ENCODE data around the gene LENG1.
A peak's percentile ranks its signal among the peaks of the same experiment; 100 is the strongest.

The LENG1 gene

DNA sequence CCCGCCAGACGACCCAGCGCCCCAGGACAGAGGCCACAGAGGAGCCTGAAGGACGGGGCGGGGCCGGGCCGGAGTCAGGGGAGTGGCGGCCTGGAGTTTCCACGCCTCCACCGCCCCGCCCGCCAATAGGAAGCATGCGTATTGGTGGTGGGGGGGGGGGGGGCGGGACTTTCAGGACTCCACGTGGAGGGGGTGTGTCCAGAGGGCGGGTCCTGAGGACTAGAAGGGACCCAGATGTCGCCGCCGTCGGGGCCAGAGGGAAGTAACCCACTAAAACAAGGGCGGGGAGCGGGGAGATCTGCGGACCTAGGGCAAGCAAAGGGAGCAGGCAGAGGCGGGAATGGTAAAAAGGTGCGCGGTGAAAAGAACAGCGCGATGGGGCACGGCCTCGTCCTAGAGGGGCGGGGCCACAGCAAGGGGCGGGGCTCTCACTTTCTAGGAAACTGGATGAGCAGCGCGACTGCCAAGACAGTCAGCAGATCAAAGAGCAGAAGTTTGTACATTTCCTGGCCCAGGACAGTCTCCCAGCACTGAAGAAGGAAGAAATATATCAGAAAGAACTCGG lies 2.8 kb upstream of the LENG1 start:
- peak; percentile 61 for DNase-seq

DNA sequence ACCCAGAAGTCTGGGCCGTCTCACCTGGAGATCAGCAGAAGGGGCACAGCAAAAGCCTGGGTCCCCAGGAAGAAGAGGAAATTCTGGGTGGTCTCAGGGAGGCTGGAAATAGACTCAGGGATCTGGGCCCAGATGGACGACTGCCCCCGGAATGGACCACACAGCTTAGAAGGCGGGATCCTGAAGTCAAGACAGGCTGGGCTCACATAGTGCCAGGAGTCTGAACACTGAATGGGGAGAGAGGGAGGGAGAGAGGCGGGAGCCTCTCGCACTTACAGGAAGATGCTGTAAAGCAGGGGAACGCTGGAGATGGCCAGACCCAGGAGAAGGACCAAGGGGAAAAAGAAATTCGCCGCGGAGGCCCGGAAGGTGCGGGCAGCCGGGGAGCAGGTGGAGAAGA lies 1.3 kb upstream of the LENG1 start:
- DNase-seq: no peak

DNA sequence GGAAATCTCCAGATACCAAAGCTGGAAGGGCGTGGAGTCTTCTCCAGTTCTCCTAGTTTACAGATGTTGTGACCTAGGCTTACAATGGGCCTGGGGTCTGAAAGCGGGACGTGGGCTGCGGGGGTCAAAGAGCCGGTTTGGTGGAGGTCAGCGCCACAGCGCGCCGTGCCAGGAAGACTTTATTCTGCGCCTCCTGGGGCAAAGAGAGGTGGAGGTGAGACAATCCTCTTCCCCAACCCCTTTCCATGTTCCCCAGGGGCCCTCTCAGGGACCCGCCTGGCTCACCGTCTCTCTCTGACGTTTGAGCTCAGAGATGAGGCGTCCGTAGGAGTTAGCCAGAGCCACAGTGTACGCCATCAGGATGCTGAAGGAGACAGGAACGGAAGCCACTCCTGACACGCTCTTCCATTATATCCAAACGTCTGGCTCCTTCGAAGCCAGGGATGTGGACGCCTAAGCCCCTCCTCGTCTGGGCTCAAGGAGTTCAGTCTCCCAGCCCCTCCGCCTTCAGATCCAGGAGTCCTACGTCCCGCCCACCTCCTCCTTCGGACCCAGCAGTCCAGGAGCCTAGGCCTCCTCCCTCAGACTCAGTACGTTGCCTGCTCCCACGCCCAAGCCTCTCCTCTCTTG lies 776 bp upstream of the LENG1 start:
- DNase-seq: no peak

DNA sequence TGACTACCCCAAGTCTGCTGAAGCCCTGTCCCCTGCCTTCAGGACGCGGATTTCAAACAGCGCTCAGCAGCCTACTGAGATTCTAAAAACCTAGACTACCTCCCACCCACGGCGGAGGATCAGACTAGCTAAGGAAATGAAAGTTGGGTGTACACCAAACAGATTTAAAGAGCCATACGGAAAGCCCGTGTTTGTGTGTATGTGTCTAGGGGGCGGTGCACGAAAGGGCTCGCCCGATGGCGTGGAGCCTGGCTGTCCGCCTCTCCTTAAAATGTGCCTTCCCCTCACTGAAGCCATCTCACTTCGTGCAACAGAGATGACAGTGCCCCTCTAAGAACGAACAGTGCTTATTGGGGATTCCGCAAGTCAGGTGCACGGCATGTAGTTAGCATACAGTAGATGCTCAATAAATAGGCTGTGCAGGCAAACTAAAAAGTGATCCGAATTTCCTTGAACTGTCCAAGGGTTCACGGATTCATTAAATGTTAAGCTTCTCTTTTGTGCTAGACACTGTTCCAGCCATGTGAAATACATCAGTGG lies 639 bp downstream of the LENG1 start:
- DNase-seq: no peak

DNA sequence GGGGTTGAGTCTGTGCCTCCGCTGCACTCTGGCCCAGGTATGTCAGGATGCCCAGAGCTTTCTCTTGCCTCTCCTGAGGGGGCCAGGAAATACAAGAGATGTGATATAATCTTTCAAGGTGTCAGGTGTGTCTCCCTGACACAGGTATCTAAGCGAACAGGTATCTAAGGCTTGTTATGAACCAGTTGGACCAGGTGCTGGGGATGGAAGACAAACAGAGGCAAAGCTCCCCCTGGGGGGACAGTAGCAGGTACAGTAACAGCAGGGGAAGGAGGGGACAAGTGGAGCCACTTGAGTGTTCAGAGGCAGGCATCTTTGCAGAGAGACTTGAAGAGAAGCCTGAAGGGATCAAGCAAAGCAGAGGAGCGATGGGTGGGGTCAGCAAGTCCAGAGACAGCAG lies 2.6 kb downstream of the LENG1 start:
- DNase-seq: no peak

DNA sequence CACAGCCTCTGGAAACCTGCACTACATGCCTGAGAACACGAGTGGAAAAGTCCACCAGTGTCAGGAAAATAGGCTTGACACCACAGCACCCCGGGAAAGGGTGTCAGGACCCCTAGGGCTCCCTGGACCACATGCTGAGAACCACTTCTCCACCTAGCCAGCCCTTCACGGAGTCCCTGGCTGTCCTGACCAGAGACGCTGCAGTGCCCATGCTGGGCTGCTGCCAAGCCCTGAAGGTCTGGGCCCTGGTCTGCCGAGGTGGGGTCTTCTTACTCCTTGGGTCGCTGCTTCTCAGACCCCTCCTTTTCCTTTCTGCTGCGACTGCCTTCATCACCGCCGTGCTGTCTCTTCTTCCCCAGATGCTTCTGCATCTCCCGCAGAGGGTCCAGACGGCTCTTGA lies 3.0 kb downstream of the LENG1 start:
- DNase-seq: no peak

DNA sequence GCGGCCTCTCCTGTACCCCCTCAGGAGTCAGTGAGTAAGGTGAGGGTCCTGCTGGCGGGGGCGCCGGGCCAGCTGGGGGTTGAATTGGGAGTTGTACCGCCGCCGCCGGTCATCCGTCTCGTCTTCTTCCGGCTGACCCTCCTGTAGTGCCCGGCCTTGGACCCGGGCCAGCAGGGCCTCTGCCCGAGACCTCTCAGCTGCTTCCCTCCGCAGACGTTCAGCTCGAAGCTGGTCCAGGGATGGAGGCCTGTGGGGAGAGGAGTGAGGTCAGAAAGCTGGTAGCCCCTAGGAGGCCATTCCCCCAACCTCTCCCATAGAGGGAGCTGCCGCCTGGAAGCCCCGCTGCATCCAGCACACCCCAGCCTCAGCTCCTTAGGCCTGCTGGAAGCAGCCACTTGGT lies 3.8 kb downstream of the LENG1 start:
- DNase-seq: no peak

DNA sequence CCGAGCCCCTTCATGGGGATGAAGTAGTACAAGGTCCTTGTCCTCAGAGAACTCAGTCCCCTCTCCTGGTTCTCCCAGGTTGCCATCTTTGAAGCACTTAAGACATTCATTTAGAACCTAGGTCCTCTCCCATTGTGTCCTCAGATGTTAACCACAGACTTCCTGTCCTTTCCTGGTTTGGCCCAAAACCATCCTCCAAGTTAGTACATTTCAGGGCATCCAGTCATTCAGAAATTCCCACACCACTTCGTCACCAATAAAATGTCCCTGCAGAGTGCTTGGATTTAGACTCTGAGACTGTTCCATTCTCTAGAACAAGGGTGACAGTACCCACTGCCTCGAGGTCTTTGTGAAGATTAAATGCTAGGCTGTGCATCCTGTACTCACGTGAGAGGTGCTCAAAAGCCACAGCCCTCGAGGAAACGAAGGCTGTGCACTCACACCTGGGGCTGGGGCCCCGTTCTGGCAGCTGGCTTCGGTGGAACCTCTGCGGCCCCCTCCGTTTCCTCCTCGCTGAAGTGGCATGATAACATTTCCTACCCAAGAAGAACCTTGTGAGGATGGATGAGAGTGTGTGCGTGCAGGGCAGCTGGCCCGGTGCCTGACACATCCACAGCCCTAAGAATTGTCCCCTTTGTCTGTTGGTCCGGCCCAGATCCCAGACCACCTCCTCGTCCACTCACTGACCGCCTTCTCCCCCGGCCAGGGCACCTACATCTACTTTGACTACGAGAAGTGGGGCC lies 4.7 kb downstream of the LENG1 start:
- no peak for DNase-seq

DNA sequence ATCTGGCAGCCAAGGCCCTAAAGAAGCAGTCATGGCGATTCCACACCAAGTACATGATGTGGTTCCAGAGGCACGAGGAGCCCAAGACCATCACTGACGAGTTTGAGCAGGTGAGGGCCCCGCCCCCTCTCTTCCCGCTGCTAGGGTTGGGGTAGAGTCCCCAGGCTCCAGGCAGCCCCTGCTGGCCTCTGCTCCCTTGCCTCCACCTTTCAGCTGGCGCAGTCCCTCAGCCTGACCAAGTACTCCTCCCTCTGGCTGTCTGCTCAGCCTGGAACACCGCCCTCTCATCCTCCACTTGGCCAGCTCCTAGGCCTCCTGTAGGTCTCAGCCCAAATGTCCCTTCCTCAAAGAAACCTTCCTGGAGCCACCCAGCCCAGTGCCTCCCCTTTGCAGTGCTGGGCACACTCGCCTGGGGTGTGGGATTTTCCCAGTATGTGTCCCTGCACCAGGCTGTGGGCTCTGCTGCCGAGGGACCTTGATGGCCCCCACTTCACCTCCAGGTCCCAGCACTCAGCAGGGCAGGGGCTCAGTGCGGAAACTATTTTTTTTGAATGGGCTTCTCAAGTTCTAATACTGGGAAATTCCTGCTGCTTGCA lies 5.7 kb downstream of the LENG1 start:
- no peak for DNase-seq

DNA sequence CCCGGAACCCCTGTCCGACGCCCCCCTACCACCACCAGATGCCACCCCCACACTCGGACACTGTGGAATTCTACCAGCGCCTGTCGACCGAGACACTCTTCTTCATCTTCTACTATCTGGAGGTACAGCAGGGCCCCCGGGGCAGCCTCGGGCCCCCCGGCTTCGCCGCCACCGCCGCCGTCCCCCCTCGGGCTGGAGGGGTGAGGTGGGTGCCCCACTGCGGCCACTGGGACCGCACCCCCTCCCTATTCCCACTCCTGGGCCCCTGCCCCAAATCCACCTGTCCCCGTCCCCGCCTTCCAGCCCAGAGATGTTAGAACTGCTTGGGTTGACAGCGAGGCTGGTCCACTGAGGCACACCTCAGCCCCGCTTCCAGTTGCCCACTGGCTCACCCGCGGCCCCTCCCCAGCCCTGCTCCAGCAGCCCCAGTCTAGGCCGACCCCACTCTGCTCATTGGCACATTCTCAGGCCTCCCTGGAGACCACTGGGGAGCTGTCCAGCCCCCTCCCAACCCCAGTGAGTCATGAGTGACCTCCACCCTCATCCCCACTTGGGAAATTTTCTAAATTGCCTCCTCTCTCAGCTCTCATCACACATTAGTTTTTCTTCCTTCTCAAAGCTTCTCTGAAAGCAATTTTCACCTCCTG lies 6.5 kb downstream of the LENG1 start:
- no peak for DNase-seq

DNA sequence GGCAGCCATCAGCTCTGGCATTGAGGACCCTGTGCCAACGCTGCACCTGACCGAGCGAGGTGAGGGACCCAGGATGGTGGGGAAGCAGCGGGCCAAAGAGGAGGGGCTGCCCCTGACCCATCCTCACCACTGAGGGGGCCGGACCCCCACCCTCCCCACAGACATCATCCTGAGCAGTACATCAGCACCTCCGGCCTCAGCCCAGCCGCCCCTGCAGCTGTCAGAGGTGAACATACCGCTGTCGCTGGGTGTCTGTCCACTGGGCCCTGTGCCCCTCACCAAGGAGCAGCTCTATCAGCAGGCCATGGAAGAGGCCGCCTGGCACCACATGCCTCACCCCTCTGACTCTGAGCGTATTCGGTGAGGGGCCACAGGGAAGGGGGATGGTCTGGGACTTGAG lies 7.3 kb downstream of the LENG1 start:
- no peak for DNase-seq

DNA sequence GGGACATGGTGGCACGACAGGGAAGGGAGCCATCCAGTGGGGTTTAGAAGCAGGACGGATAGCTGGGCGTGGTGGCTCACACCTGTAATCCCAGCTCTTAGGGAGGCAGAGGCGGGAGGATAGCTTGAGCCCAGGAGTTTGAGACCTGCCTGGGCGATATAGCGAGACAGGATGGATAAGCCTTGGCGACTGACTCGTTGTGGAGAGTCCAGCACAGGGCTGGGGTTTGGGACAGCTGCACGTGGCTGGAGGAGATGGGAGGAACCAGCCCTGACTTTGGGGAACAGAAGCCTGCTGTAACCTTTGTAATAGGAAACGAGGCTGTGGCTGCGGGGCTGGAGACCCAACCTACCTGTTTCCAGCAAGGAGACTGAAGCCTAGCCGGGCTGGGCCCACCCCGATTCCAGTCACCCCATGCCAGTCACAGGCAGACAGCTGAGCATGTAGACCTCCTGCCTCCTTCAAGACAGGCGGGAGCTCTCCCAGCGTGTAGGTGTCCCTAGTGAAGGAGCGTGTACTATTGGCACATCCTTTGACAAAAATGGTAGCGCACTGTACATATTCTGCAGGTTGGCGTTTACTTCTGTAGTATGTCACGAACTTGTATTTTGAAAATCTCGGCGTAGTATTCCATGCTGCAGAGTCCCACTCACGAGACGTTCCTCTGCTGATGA lies 8.0 kb downstream of the LENG1 start:
- DNase-seq: no peak

DNA sequence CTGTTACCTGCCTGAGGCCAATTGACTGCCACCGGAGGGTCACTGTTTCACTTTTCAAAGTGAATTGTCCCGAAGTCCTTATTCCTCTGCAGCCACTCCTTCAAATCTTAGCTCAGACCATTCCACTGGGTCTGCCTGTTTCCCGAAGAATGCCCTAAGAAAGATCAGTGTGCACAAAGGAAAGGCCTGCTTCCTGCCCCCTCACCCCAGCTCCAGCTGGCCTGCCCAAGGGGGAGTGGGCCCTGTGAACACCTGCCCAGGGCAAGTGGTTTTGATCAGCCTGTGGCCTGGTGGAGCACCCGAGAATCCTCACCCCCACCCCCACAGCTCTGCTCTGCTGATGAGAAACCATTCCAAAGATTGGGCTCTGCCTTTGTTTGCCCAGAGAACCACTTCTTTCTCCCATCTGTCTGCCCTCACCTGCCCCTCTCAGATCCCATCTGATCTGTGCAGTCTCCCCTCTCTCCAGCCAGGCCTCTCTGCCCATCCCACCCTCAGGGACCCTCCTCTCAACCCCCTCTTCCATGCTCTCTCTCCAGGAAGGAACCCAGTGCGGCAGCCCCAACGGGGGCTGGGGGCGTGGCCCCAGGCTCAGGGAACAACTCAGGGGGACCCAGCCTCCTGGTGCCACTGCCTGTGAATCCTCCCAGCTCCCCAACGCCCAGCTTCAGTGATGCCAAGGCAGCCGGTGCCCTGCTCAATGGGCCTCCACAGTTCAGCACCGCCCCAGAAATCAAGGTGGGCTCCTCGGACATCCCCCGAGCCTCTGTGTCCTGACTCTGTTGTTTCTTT lies 10.3 kb downstream of the LENG1 start:
- no peak for DNase-seq

DNA sequence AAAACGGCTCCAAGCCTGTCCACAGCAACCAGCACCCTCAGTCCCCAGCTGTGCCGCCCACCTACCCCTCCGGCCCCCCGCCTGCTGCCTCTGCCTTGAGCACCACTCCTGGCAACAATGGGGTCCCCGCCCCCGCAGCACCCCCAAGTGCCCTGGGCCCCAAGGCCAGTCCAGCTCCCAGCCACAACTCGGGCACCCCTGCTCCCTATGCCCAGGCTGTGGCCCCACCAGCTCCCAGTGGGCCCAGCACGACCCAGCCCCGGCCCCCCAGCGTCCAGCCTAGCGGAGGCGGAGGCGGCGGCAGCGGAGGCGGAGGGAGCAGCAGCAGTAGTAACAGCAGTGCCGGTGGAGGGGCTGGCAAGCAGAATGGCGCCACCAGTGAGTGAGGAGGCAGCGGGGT lies 11.4 kb downstream of the LENG1 start:
- DNase-seq: no peak

DNA sequence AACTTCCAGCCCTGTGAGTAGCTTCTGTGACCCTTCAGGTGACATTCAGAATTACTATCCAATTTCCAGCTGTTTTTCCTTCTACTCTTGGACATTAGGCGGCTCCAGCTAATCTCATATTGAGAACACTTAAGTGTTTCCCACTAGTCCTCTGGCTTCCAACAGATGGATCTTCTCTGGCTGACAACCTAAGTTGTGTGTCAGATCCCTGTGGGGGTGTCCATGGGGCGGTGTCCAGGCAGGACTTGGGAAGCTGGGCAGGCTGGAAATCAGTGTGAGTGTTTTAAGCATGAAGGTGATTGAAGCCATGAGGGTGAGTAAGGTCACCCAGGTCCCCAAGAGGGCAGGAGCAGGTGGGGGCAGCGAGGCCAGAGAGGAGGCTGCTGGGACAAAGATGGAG lies 11.8 kb downstream of the LENG1 start:
- DNase-seq: no peak

DNA sequence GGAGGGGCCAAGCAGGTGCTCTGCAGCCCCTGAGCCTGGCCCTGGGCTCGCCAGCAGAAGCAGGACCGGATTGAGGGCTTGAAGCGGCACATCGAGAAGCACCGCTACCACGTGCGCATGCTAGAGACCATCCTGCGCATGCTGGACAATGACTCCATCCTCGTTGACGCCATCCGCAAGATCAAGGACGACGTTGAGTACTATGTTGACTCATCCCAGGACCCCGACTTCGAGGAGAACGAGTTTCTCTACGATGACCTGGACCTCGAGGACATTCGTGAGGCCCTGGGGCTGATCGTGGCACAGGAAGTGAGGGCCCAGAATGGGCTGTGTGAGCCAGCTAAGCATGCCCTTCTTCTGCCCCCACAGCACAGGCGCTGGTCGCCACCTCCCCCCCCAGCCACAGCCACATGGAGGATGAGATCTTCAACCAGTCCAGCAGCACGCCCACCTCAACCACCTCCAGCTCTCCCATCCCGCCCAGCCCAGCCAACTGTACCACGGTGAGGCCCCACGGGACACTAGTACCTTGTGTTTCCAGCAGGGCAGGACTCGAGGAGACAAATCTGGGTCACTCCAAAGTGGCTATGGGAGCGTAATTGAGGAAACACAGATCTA lies 13.9 kb downstream of the LENG1 start:
- DNase-seq: no peak

DNA sequence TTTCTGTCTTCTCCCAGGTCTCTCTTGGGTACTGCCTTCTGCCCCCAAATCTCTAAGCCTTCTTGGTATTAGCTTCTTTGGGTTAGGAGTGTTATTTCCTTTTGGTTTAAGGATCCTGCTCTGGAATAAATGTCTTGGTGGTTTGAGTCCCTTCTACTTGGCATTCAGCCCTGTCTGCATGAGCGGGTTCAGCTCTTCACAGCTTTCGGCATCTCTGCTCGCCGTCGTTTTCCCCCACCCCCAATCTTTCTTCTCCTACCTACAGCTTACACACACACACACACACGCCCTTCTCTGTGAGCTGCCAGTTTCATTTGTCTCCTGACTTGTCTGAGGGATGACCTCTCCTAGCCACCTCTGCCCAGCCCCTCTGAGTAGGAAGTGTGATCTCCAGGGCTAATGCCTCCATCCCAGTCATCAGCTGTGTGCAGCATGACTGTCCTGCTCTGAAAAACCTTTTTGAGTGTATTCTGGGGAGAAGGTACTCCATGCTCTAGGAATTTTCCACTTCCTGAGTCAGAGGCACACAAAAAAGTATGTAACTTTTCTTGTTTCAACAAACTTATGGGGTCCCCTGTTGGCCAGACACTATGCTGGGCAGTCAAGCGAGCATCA lies 17.2 kb downstream of the LENG1 start:
- DNase-seq: no peak

DNA sequence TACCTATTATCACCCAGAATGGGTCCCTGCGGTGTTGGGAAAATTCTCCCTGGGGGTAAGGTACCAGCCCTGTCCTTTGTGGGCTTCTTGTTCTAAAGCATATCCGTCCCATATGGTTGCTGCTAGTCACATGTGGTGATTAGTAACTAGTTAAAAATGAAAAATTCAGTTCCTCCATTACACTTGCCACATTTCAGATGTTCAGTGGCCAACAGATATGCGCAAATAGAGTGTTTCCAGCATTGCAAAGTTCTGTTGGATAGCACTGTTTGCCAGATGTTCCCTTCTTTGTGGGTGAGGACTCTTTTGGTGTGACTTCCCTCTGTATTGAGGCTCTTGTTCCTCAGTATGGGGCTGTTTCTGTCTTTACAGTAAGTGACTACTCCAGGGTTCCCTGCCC lies 18.2 kb downstream of the LENG1 start:
- DNase-seq: peak; percentile 70

DNA sequence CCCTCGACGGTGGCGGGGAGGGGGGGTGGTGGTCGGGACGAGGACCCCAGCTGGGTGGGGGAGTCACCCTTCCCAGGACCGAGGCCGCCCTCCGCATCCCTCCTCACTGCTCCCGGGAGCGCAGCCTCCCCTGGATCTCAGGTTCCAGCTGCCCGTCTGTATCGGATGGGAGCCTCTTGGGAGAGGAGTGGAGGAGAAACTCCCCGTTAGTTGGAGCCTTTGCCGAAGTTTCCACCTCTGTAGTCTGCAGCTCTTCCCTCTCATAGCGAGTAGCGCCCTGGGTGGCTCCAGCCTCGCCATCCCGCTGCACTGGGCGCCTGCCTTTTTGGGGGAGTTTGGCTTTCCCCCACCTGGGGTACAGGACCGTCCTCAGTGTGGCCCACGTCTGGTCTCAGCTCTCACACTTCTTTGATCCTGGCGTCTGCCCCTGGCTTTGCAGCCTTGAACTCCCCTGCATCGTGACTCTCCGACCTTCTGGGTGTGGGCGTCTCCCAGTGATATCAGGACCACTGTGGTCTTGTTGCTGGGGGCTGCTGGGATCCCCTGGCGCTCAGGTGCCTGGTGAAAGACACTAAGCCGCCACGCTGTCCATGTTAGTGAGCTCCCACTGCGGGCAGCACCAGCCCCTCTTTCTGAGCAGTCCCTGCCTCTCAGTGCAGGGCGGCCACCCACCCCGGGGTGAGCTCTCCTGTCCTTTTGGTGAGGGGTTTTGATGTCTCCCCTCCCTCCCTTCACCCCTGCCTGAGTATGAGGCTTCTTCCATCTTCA lies 20.8 kb downstream of the LENG1 start:
- no peak for DNase-seq
